Osteoblast (primary cell): ENCODE data around the gene RXFP4. TPM values are rescaled to one million over a fixed set of nuclear protein-coding genes. Genes with fewer than 3 reads are reported as not detected.

Experiments
- DNase-seq: peaks from one replicate; pipeline ENCODE4 v3.0.0; 2011; ENCODE audit warnings: low spot score, mixed read lengths; ENCODE audit not compliant: insufficient read length; ENCODE audit errors: missing footprints
- H2AFZ ChIP-seq: 2 replicates; pipeline ENCODE4 v1.6.0; 2011; ENCODE audit warnings: mild to moderate bottlenecking, low read length
- H3K27ac ChIP-seq: 2 replicates; pipeline ENCODE4 v1.5.1; 2011; ENCODE audit warnings: mild to moderate bottlenecking, low read depth, low read length, moderate library complexity
- H3K27me3 ChIP-seq: 2 replicates; pipeline ENCODE4 v1.6.0; 2012; ENCODE audit warnings: mild to moderate bottlenecking, control low read depth, inconsistent platforms, low read length, moderate library complexity; ENCODE audit not compliant: insufficient read depth
- H3K36me3 ChIP-seq: 2 replicates; pipeline ENCODE4 v1.5.1; 2011; ENCODE audit warnings: mild to moderate bottlenecking, low read length, control low read depth, moderate library complexity; ENCODE audit not compliant: insufficient read depth
- H3K4me1 ChIP-seq: 2 replicates; pipeline ENCODE4 v1.5.1; 2011; ENCODE audit warnings: mild to moderate bottlenecking, low read length, control low read depth, moderate library complexity; ENCODE audit not compliant: insufficient read depth
- H3K4me2 ChIP-seq: 2 replicates; pipeline ENCODE4 v1.6.0; 2011; ENCODE audit warnings: mild to moderate bottlenecking, low read length; ENCODE audit not compliant: insufficient read depth
- H3K4me3 ChIP-seq: fragments of 200-600 bp; sonication (generic); 3 replicates; pipeline ENCODE4 v1.5.1; 2012; ENCODE audit warnings: mild to moderate bottlenecking, low read length, inconsistent platforms; ENCODE audit not compliant: insufficient read depth
- H3K79me2 ChIP-seq: 2 replicates; pipeline ENCODE4 v1.6.0; 2012; ENCODE audit warnings: mild to moderate bottlenecking, low read length, control low read depth, inconsistent platforms; ENCODE audit not compliant: insufficient read depth
- H3K9me3 ChIP-seq: 2 replicates; pipeline ENCODE4 v1.5.1; 2011; ENCODE audit warnings: low read depth, low read length, control low read depth
- H4K20me1 ChIP-seq: 2 replicates; pipeline ENCODE4 v1.6.0; 2012; ENCODE audit warnings: mild to moderate bottlenecking, low read length, control low read depth; ENCODE audit not compliant: insufficient read depth
- total RNA-seq: library from RNA; depleted of rRNA; stranded (reverse); fragments of >200 nt; gene quantifications from 2 replicates; pipeline ENCODE4 v1.2.3, GENCODE V29; 2012
- TF ChIP-seq, protein P1 (sequence below): IDR thresholded peaks from 2 replicates; pipeline ENCODE4 v1.5.1; 2011; ENCODE audit warnings: mild to moderate bottlenecking, low read depth, low read length, moderate library complexity; ENCODE audit errors: extremely low read depth

Gene RXFP4
- total RNA-seq, 1 donor, result not detected

DNA sequence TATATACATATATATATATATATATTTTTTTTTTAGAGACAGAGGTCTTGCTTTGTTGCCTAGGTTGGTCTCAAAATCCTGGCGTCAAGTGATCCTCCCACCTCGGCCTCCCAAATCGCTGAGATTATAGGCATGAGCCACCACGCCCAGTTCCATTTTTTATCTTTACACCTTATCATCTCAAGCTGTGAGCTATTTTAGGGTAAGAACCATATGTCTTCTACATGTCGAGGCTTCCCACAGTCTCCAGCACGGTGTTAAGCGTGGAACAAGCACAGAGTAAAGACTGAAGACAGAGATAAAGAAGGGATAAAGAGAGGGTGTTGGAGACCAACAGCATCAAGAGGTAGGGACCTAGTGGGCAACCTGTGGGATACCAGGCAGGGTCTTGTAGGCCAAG, 22.8 kb downstream of the RXFP4 start:
- Histone ChIP-seq H3K36me3 (peaks cover 86% of the 10 kb centered on the region), H3K27me3 (no peaks in the 10 kb centered on the region), H3K27ac (no peak overlapping the region), H3K9me3 (no peaks in the 10 kb centered on the region), H3K4me3 (no peak overlapping the region), H3K79me2 (peaks cover 63% of the 10 kb centered on the region), H4K20me1 (peaks cover 34% of the 10 kb centered on the region), H3K4me1 (peaks cover 28% of the 10 kb centered on the region), H3K4me2 (no peak overlapping the region), H2AFZ (no peak overlapping the region)
- TF ChIP-seq, protein P1, sequence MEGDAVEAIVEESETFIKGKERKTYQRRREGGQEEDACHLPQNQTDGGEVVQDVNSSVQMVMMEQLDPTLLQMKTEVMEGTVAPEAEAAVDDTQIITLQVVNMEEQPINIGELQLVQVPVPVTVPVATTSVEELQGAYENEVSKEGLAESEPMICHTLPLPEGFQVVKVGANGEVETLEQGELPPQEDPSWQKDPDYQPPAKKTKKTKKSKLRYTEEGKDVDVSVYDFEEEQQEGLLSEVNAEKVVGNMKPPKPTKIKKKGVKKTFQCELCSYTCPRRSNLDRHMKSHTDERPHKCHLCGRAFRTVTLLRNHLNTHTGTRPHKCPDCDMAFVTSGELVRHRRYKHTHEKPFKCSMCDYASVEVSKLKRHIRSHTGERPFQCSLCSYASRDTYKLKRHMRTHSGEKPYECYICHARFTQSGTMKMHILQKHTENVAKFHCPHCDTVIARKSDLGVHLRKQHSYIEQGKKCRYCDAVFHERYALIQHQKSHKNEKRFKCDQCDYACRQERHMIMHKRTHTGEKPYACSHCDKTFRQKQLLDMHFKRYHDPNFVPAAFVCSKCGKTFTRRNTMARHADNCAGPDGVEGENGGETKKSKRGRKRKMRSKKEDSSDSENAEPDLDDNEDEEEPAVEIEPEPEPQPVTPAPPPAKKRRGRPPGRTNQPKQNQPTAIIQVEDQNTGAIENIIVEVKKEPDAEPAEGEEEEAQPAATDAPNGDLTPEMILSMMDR, result no peak
- no peak for DNase-seq

DNA sequence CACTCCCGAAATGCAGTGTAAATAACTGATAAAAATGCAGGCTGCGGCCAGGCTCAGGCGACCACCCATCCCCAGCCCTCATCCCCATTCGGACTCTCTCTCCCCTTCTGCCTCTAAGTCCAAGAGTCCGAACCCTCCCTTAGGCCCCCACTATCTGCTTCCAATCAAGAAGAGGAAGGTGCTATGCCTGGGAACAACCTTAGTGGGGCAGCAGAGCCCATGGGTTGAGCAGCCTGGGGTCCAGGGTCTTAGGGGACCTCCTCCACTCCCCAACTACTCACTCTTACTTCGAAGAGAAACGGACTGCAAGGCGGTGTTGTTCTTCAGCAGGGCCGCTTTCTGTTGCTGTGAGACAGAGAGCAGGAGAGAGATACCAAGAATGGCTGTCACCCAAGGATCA, 24.7 kb downstream of the RXFP4 start:
- Histone ChIP-seq H3K4me1 (peaks cover 40% of the 10 kb centered on the region), H3K9me3 (no peaks in the 10 kb centered on the region), H3K4me2 (no peak overlapping the region), H3K27ac (no peak overlapping the region), H2AFZ (no peak overlapping the region), H3K79me2 (peaks cover 75% of the 10 kb centered on the region), H3K36me3 (peaks cover 80% of the 10 kb centered on the region), H3K27me3 (no peaks in the 10 kb centered on the region), H4K20me1 (peaks cover 51% of the 10 kb centered on the region), H3K4me3 (no peak overlapping the region)
- TF ChIP-seq, protein P1, result peak; percentile 22
- DNase-seq, result no peak

DNA sequence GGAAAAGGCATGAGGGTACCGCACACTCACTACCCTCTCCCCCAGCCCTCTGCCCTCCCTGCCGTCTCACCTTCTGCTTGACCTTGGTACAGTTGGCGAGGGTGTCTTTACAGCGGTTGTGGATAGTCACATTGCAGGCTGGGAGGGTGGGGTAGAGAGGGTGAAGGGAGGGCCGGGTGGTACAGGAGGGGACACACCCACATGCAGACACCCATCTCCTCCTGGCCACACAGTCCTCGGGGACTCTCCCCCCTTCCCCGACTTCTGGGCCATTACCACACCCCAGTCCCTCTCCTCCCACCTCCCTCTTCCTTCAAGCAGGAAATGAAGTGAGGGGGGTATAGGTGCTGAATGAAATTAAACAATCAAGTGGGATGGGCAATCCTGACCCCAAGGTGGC, 25.3 kb downstream of the RXFP4 start:
- no peak for DNase-seq
- Histone ChIP-seq H3K4me1 (peaks cover 36% of the 10 kb centered on the region), H2AFZ (no peak overlapping the region), H3K27ac (peak overlapping the region; percentile 28), H3K27me3 (no peaks in the 10 kb centered on the region), H3K4me2 (no peak overlapping the region), H4K20me1 (peaks cover 50% of the 10 kb centered on the region), H3K4me3 (no peak overlapping the region), H3K9me3 (no peaks in the 10 kb centered on the region), H3K79me2 (peaks cover 75% of the 10 kb centered on the region), H3K36me3 (peaks cover 74% of the 10 kb centered on the region)
- TF ChIP-seq, protein P1, result no peak

DNA sequence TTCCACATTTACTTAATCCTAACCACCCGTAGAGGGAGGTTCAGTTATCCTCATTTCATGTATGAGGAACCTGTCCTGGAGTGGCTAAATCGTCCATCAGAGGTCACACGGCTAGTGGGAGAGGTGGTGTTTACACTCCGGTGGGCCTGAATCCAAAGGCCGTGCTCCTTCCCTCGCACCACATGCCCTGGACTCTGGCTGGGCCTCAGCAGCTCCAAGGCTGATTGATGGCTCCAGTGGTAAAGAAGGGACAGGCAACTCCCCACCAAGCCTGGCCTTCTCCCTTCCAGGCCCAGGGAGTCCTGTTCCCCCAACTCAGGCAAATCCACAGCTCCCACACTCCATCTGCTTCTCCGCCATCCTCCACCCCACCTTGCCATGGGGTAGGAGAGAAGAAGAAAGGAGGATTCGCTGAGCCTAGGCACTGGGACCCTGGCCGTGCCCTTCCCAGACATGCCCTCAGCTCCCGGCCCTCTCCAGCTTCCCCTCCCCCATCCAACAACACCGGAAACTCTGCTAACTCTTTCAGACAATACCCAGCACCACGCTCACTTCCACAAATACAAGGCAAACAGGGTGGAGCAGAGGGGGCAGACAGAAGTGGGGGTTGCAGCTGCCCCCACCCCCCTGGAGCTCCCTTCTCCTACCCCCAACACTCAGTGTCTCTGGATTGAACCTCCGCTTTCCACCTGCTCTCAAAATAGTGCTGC, 26.1 kb downstream of the RXFP4 start:
- no peak overlapping the region for H3K4me2 ChIP-seq
- peaks cover 54% of the 10 kb centered on the region for H4K20me1 ChIP-seq
- H3K27ac ChIP-seq, result peak overlapping the region; percentile 50
- peaks cover 67% of the 10 kb centered on the region for H3K36me3 ChIP-seq
- H2AFZ ChIP-seq, result no peak overlapping the region
- DNase-seq, result no peak
- H3K27me3 ChIP-seq, result no peaks in the 10 kb centered on the region
- TF ChIP-seq, protein P1, result no peak
- peaks cover 78% of the 10 kb centered on the region for H3K79me2 ChIP-seq
- no peak overlapping the region for H3K4me3 ChIP-seq
- peaks cover 29% of the 10 kb centered on the region for H3K4me1 ChIP-seq
- H3K9me3 ChIP-seq, result no peaks in the 10 kb centered on the region
